Measurements from ENCODE around the gene SAMD8.

Gene SAMD8

DNA sequence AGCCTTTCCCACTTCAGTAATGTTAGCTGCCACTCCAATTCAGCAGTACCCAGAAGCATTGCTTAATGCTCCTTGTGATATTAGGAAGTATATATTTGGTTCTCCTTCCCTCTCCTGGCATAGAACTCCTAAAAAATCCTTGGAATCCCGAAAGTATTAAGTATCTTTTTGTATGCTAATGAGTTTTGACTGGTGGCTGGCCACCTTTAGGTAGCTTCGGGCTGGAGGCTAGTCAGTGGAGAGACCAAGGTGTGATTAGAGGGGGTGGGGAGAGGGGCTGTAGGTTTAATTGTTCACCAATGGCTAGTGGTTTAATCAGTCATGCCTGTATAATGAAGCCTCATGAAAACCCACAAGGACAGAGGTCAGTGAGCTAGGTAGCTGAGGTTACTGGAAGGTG, 112.1 kb downstream of the SAMD8 start:
- peak overlapping the region; percentile 83 for H3K27ac Mint-ChIP-seq

DNA sequence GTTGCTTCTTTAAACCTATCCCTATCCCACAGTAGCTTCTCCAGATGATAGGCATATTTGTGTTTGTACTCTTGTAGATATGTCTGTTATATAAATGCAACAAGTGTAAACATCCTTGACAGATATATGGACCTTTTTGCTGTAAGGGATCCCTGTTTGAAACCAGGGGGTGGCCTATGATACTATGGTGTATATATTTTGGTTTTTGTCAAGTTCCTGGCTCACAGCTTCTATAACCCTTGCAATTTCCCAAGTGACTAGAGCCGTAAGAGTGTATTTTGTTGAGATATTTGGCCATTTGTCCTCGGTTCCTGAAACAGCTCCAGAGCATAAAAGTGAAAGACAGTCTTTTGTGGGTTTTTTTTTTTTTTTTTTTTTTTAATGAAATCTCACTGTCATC, 114.6 kb downstream of the SAMD8 start:
- peak overlapping the region; percentile 83 for H3K27ac Mint-ChIP-seq

More for the DNA sequence above, 112.1 kb downstream of the SAMD8 start:
- no peaks in the 10 kb centered on the region for H3K9me3 Mint-ChIP-seq
- no peaks in the 10 kb centered on the region for H3K27me3 Mint-ChIP-seq (ENCODE audit: low read depth, poor library complexity)
- peaks cover 36% of the 10 kb centered on the region for H3K4me1 Mint-ChIP-seq
- DNase-seq, result no peak
- no peak overlapping the region for H3K4me3 Mint-ChIP-seq
- peaks cover 72% of the 10 kb centered on the region for H3K36me3 Mint-ChIP-seq (ENCODE audit: low read depth)
- TF ChIP-seq, protein P1, sequence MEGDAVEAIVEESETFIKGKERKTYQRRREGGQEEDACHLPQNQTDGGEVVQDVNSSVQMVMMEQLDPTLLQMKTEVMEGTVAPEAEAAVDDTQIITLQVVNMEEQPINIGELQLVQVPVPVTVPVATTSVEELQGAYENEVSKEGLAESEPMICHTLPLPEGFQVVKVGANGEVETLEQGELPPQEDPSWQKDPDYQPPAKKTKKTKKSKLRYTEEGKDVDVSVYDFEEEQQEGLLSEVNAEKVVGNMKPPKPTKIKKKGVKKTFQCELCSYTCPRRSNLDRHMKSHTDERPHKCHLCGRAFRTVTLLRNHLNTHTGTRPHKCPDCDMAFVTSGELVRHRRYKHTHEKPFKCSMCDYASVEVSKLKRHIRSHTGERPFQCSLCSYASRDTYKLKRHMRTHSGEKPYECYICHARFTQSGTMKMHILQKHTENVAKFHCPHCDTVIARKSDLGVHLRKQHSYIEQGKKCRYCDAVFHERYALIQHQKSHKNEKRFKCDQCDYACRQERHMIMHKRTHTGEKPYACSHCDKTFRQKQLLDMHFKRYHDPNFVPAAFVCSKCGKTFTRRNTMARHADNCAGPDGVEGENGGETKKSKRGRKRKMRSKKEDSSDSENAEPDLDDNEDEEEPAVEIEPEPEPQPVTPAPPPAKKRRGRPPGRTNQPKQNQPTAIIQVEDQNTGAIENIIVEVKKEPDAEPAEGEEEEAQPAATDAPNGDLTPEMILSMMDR (IDR thresholded peaks at IDR 0.05), result no peak

DNA sequence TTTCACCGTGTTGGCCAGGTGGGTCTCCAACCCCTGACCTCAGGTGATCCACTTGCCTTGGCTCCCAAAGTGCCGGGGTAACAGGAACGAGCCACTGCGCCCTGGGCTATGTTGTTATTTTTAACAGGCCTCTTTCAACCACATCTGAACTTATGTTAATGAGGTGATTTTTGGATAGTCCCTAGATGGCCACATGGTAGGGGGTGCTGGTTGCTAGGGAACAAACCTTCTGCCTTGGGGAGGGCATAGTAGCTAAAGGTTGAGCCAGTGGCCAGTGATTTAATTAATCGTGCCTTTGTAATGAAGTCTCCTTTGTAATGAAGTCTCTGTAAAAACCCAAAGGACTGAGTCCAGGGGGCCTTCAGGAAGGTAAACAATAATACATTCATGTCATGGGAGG, 115.2 kb downstream of the SAMD8 start:
- H3K4me1 Mint-ChIP-seq, result peaks cover 46% of the 10 kb centered on the region

More for the DNA sequence above, 114.6 kb downstream of the SAMD8 start:
- no peaks in the 10 kb centered on the region for H3K9me3 Mint-ChIP-seq
- H3K36me3 Mint-ChIP-seq (ENCODE audit: low read depth), result peaks cover 70% of the 10 kb centered on the region
- H3K4me3 Mint-ChIP-seq, result no peak overlapping the region
- no peak for DNase-seq
- no peaks in the 10 kb centered on the region for H3K27me3 Mint-ChIP-seq (ENCODE audit: low read depth, poor library complexity)
- H3K4me1 Mint-ChIP-seq, result peaks cover 45% of the 10 kb centered on the region
- TF ChIP-seq, protein P1 (IDR thresholded peaks at IDR 0.05), result no peak

DNA sequence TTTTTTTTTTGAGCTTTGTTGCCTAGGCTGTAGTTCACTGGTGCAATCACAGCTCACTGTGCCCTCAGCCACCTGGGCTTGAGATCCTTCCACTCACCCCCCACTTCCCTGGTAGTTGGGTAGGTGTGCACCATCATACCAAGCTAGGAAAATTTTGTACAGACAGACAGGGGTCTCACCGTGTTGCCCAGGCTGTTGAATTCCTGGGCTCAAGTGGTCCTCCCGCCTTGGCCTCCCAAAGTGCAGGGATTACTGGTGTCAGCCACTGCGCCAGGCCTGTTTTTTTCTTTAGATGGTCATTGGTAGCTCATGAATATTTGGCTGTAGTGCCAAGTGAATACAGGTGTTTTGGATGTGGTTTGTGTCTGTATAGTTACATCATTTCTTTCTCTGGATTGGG, 116.8 kb downstream of the SAMD8 start:
- Mint-ChIP-seq H3K9me3 (no peaks in the 10 kb centered on the region), H3K27ac (peak overlapping the region; percentile 93), H3K4me3 (no peak overlapping the region), H3K27me3 (ENCODE audit: low read depth, poor library complexity) (no peaks in the 10 kb centered on the region), H3K36me3 (ENCODE audit: low read depth) (peaks cover 66% of the 10 kb centered on the region), H3K4me1 (peaks cover 56% of the 10 kb centered on the region)
- TF ChIP-seq, protein P1 (IDR thresholded peaks at IDR 0.05), result no peak
- DNase-seq, result no peak

More for the DNA sequence above, 115.2 kb downstream of the SAMD8 start:
- Mint-ChIP-seq H3K4me3 (no peak overlapping the region), H3K36me3 (ENCODE audit: low read depth) (peaks cover 71% of the 10 kb centered on the region), H3K9me3 (no peaks in the 10 kb centered on the region), H3K27ac (peak overlapping the region; percentile 83), H3K27me3 (ENCODE audit: low read depth, poor library complexity) (no peaks in the 10 kb centered on the region)
- TF ChIP-seq, protein P1 (IDR thresholded peaks at IDR 0.05), result no peak
- DNase-seq, result no peak

DNA sequence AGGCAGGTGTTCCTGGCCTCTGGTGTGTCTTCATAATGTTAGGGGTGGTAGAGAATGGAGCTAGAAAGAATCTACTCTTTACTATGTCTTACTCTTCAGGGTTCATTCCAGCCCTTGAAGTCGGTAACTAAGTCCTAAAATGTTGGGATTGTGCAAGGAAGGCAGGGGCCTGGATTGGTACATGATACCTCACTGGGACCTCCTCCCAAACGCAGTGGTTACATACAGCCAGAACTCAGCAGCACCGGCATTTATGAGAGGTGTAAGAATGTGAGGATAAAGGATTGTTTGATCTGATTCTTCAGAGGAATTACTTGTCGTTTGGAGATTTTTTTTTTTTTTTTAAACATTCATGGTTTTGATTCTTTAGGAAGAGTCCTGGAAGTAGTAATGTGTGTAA, 117.4 kb downstream of the SAMD8 start:
- H3K27ac Mint-ChIP-seq, result peak overlapping the region; percentile 93
- H3K27me3 Mint-ChIP-seq (ENCODE audit: low read depth, poor library complexity), result no peaks in the 10 kb centered on the region
- DNase-seq, result no peak
- H3K4me1 Mint-ChIP-seq, result peaks cover 55% of the 10 kb centered on the region
- no peak overlapping the region for H3K4me3 Mint-ChIP-seq
- H3K36me3 Mint-ChIP-seq (ENCODE audit: low read depth), result peaks cover 65% of the 10 kb centered on the region
- TF ChIP-seq, protein P1 (IDR thresholded peaks at IDR 0.05), result no peak
- H3K9me3 Mint-ChIP-seq, result no peaks in the 10 kb centered on the region

DNA sequence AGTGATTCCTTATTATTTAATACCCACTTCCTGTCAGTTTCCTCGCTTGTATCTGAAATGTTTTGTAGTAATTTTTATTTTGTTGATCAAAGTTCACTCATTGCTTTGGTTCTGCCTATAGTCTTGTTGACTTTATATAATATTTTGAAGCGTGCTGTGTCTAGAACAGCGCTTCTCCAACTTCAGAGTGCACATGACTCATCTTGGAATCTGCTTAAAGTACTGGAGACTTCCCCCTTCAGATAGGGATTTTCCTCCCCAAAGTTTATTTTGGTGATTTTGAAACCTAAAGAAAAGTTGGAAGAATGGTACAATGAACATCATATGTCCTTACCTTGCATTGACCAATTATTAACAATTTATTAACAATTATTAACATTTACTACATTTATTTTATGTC, 118.5 kb downstream of the SAMD8 start:
- H3K27me3 Mint-ChIP-seq (ENCODE audit: low read depth, poor library complexity), result no peaks in the 10 kb centered on the region
- H3K36me3 Mint-ChIP-seq (ENCODE audit: low read depth), result peaks cover 53% of the 10 kb centered on the region
- no peak overlapping the region for H3K4me3 Mint-ChIP-seq
- peak overlapping the region; percentile 47 for H3K27ac Mint-ChIP-seq
- H3K9me3 Mint-ChIP-seq, result no peaks in the 10 kb centered on the region
- TF ChIP-seq, protein P1 (IDR thresholded peaks at IDR 0.05), result no peak
- peaks cover 44% of the 10 kb centered on the region for H3K4me1 Mint-ChIP-seq
- no peak for DNase-seq
